22Rv1 (cell line): ENCODE data around the gene PIN4.

Experiments used
- CTCF ChIP-seq: fragments of 450-650 bp; IDR thresholded peaks from 2 replicates; pipeline ENCODE4 v1.5.1; 2017; ENCODE audit warnings: mild to moderate bottlenecking
- ZFX ChIP-seq: fragments of 450-650 bp; IDR thresholded peaks from 2 replicates; pipeline ENCODE4 v1.6.1; 2017; ENCODE audit warnings: antibody characterized with exemption, borderline replicate concordance

GRCh38 chrX:72208126-72208800 lies 26.7 kb downstream of the PIN4 start:
- TF ChIP-seq CTCF (no peak), ZFX (no peak)
